Osteocyte (in vitro differentiated cells): Measurements from ENCODE around the gene PABPN1. TPM values are rescaled to one million over a fixed set of nuclear protein-coding genes. Genes with fewer than 3 reads are reported as not detected.

ENCODE experiments used
- DNase-seq: peaks from one replicate; pipeline ENCODE4 v3.0.0; 2021; ENCODE audit warnings: mixed read lengths; ENCODE audit not compliant: unreplicated experiment; ENCODE audit errors: extremely low spot score
- H3K27ac Mint-ChIP-seq: one replicate; pipeline ENCODE4 v1.8.0; 2021; ENCODE audit warnings: mild to moderate bottlenecking, mixed read lengths; ENCODE audit not compliant: unreplicated experiment
- H3K27me3 Mint-ChIP-seq: one replicate; pipeline ENCODE4 v1.8.0; 2021; ENCODE audit warnings: mixed read lengths; ENCODE audit not compliant: unreplicated experiment
- H3K36me3 Mint-ChIP-seq: one replicate; pipeline ENCODE4 v1.8.0; 2021; ENCODE audit warnings: mixed read lengths; ENCODE audit not compliant: unreplicated experiment
- H3K4me1 Mint-ChIP-seq: one replicate; pipeline ENCODE4 v1.8.0; 2021; ENCODE audit warnings: mixed read lengths; ENCODE audit not compliant: unreplicated experiment
- H3K4me3 Mint-ChIP-seq: one replicate; pipeline ENCODE4 v1.8.0; 2021; ENCODE audit warnings: mild to moderate bottlenecking, moderate library complexity, mixed read lengths; ENCODE audit not compliant: unreplicated experiment
- H3K9me3 Mint-ChIP-seq: one replicate; pipeline ENCODE4 v1.8.0; 2021; ENCODE audit warnings: mixed read lengths; ENCODE audit not compliant: unreplicated experiment
- total RNA-seq: library from RNA; stranded (reverse); gene quantifications from 2 replicates; pipeline ENCODE4 v1.2.1, GENCODE V29; 2021
- TF ChIP-seq, protein P1 (sequence below): fragments of 200-600 bp; sonication (generic); IDR thresholded peaks from 2 replicates; pipeline ENCODE4 v1.5.0; 2021; ENCODE audit warnings: antibody characterized with exemption, mild to moderate bottlenecking, moderate library complexity

The PABPN1 gene
- total RNA-seq, 1 donor from 2014 or later, result 175 TPM

DNA sequence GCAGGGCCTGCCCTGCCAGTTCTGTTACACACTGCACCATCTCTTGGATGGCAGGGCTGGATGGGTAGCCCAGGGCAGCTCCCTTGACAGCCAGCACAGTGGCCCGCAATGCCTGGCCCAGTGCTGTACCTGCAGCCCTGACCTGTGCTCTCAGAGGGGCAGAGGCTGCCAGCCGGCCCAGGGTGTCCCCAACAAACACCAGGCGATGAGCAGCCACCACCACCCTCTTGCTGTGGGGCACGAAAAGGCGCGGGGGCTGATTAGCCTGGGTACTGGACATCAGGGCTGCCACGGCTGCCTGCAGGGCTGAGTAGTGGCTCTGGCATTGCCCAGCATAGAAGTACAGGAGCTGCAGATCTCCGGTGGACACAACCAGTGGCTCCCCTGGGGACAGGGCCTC, 36.0 kb downstream of the PABPN1 start:
- Mint-ChIP-seq H3K27me3 (no peaks in the 10 kb centered on the region), H3K4me1 (peaks cover 15% of the 10 kb centered on the region)

DNA sequence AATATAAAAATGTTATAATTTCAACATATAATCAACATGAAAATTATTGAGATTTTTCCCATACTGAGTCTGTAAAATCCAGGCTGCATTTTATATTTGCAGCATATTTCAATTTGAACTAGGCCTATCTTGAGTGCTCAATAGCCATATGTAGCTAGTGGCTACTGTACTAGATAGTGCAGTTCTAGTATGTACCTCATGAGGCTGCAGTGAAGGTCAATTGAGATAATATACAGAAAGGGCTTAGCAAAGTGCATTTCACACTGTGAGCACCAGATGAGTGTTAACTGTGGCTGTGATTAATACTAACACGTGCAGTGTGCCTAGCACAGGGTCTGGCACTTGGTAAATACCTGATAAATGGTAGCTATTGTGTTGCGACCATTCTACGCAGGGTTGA, 36.8 kb downstream of the PABPN1 start:
- peaks cover 12% of the 10 kb centered on the region for H3K4me1 Mint-ChIP-seq
- TF ChIP-seq, protein P1, sequence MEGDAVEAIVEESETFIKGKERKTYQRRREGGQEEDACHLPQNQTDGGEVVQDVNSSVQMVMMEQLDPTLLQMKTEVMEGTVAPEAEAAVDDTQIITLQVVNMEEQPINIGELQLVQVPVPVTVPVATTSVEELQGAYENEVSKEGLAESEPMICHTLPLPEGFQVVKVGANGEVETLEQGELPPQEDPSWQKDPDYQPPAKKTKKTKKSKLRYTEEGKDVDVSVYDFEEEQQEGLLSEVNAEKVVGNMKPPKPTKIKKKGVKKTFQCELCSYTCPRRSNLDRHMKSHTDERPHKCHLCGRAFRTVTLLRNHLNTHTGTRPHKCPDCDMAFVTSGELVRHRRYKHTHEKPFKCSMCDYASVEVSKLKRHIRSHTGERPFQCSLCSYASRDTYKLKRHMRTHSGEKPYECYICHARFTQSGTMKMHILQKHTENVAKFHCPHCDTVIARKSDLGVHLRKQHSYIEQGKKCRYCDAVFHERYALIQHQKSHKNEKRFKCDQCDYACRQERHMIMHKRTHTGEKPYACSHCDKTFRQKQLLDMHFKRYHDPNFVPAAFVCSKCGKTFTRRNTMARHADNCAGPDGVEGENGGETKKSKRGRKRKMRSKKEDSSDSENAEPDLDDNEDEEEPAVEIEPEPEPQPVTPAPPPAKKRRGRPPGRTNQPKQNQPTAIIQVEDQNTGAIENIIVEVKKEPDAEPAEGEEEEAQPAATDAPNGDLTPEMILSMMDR, result no peak
- no peak overlapping the region for H3K4me3 Mint-ChIP-seq
- no peaks in the 10 kb centered on the region for H3K27me3 Mint-ChIP-seq
- peaks cover 18% of the 10 kb centered on the region for H3K36me3 Mint-ChIP-seq
- DNase-seq, result peak; percentile 21
- no peaks in the 10 kb centered on the region for H3K9me3 Mint-ChIP-seq
- H3K27ac Mint-ChIP-seq, result no peak overlapping the region

More for the DNA sequence above, 36.0 kb downstream of the PABPN1 start:
- peaks cover 18% of the 10 kb centered on the region for H3K36me3 Mint-ChIP-seq
- no peak overlapping the region for H3K4me3 Mint-ChIP-seq
- H3K9me3 Mint-ChIP-seq, result no peaks in the 10 kb centered on the region
- peak; percentile 66 for DNase-seq
- no peak overlapping the region for H3K27ac Mint-ChIP-seq
- TF ChIP-seq, protein P1, result no peak

DNA sequence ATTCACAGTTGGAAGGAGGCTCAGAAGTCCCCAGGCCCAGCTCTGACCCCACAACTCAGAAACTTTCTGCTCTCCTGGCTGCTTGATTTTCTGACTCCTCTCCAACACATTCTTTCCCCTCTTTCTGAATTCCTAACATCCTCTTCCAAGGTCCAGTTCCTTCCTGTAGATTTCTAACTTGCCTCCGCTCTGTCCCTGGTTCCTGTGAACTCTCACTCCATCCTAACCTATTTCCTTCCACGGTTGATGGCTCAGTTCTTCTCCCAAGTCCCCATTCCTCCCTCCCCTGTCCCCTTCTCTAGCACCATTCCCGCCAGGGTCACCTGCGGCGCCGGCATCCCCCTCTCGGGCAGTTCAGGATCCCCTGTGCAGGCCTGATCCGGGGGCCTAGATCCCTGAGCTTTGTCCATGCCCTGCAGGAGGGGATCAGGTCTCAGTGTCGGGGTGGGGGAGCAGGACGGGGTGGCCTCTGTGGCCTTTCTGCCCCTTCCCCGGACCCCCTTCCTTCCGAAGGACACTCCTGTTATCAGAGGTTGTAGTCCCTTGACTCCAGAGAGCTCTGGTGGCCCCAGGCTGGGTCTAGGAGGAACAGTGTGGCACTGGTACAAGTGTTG, 37.4 kb downstream of the PABPN1 start:
- Mint-ChIP-seq H3K9me3 (no peaks in the 10 kb centered on the region), H3K4me3 (no peak overlapping the region), H3K27ac (no peak overlapping the region)

DNA sequence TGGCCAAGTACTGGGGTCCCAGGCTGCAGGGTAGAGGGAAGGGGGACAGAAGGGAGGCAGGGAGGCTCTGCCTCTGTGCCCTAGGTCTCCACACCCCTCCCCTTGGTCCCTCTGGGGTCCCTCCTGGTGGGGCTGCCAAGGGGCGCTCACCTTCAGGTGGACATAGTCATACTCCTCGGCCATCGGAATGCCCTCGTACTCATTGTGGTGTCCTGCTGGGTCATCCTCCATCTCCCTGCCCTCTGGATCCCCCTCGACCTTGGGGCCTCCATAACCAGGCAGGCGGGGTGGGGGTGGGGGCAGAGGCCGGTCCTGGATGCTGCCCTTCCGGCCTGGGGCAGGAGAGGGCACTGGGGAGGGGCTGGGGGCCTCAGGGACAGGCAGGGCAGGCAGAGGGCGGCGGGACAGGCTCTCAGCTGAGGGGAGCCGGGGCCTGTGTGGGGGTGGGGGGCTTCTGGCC, 37.9 kb downstream of the PABPN1 start:
- no peak overlapping the region for H3K27ac Mint-ChIP-seq
- no peaks in the 10 kb centered on the region for H3K9me3 Mint-ChIP-seq
- no peak overlapping the region for H3K4me3 Mint-ChIP-seq
- DNase-seq, result no peak
- H3K27me3 Mint-ChIP-seq, result no peaks in the 10 kb centered on the region
- H3K4me1 Mint-ChIP-seq, result peaks cover 18% of the 10 kb centered on the region
- TF ChIP-seq, protein P1, result no peak
- peaks cover 18% of the 10 kb centered on the region for H3K36me3 Mint-ChIP-seq

More for the DNA sequence above, 37.4 kb downstream of the PABPN1 start:
- DNase-seq, result peak; percentile 83
- peaks cover 18% of the 10 kb centered on the region for H3K36me3 Mint-ChIP-seq
- TF ChIP-seq, protein P1, result no peak
- no peaks in the 10 kb centered on the region for H3K27me3 Mint-ChIP-seq
- H3K4me1 Mint-ChIP-seq, result peaks cover 13% of the 10 kb centered on the region

- H3K9me3 Mint-ChIP-seq, result no peaks in the 10 kb centered on the region
- H3K4me1 Mint-ChIP-seq, result peaks cover 25% of the 10 kb centered on the region
- DNase-seq, result no peak
- TF ChIP-seq, protein P1, result no peak
- no peaks in the 10 kb centered on the region for H3K27me3 Mint-ChIP-seq
- H3K4me3 Mint-ChIP-seq, result no peak overlapping the region
- H3K27ac Mint-ChIP-seq, result no peak overlapping the region
- peaks cover 18% of the 10 kb centered on the region for H3K36me3 Mint-ChIP-seq
Measured at GRCh38 chr14:23359722-23360447, 38.6 kb downstream of the PABPN1 start.
